ENCODE results near the gene UFM1. TPM values are rescaled to one million over a fixed set of nuclear protein-coding genes. Genes with fewer than 3 reads are reported as not detected.
A peak's percentile ranks its signal among the peaks of the same experiment; 100 is the strongest.
"Not testable (repeated sequence)": the region's sequence is repeated elsewhere in the genome, so short reads cannot be mapped to it uniquely, and the experiment has no call there.

Gene UFM1
- total RNA-seq, 1 donor from 2014 or later, result 97.2 TPM

DNA sequence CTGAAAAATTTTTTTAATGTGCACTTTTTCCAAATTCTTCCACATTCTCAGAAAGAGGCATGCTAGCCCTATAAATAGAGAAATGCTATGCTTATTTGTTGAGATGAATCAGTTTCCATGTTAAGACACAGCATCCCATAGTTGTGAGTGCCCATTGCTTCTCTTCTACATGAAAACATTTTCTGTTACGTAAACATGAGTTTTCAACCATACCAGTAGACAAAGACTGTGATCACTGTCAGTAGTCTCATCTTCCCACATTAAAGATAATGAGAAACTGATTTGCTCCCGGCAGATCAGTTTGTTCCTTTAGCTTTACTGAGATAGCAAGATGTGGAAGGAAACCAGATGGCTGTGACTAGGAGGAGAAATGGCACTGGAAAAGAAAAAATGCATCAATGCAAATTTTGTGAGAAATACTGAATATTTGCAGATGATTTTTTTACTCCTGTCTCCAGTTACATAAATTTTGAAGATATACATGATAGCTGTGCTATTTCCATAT is 45.8 kb upstream of the UFM1 start:
- Mint-ChIP-seq H3K27me3 (ENCODE audit: low read depth, unreplicated experiment) (no peaks in the 10 kb centered on the region), H3K4me3 (ENCODE audit: unreplicated experiment) (no peak overlapping the region), H3K4me1 (ENCODE audit: low read depth, unreplicated experiment) (no peaks in the 10 kb centered on the region), H3K9me3 (ENCODE audit: unreplicated experiment) (no peaks in the 10 kb centered on the region), H3K27ac (ENCODE audit: unreplicated experiment) (no peak overlapping the region), H3K36me3 (ENCODE audit: low read depth, unreplicated experiment) (no peaks in the 10 kb centered on the region)
- no peak overlapping the region for H2AFZ ChIP-seq (ENCODE audit: low read depth, low read length)
- no peak overlapping the region for H3K27ac ChIP-seq (ENCODE audit: low read depth, low read length)
- FAIRE-seq, result no peak
- H3K79me2 ChIP-seq (ENCODE audit: insufficient read depth, low read length), result no peaks in the 10 kb centered on the region
- H3K27me3 ChIP-seq (ENCODE audit: insufficient read depth, low read length), result no peaks in the 10 kb centered on the region
- no peak overlapping the region for H3K9ac ChIP-seq (ENCODE audit: low read length)
- TF ChIP-seq, protein P1, sequence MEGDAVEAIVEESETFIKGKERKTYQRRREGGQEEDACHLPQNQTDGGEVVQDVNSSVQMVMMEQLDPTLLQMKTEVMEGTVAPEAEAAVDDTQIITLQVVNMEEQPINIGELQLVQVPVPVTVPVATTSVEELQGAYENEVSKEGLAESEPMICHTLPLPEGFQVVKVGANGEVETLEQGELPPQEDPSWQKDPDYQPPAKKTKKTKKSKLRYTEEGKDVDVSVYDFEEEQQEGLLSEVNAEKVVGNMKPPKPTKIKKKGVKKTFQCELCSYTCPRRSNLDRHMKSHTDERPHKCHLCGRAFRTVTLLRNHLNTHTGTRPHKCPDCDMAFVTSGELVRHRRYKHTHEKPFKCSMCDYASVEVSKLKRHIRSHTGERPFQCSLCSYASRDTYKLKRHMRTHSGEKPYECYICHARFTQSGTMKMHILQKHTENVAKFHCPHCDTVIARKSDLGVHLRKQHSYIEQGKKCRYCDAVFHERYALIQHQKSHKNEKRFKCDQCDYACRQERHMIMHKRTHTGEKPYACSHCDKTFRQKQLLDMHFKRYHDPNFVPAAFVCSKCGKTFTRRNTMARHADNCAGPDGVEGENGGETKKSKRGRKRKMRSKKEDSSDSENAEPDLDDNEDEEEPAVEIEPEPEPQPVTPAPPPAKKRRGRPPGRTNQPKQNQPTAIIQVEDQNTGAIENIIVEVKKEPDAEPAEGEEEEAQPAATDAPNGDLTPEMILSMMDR (IDR thresholded peaks at IDR 0.05; ENCODE audit: insufficient read depth, low read depth, low read length), result no peak
- no peak for TF ChIP-seq EZH2 (IDR thresholded peaks at IDR 0.05; ENCODE audit: insufficient read depth, low read length)
- no peaks in the 10 kb centered on the region for H3K36me3 ChIP-seq (ENCODE audit: insufficient read depth, low read length)
- H3K9me3 ChIP-seq (ENCODE audit: insufficient read depth, low read depth, low read length), result no peaks in the 10 kb centered on the region
- no peak overlapping the region for H3K4me2 ChIP-seq (ENCODE audit: low read length)
- no peak overlapping the region for H3K4me3 ChIP-seq (ENCODE audit: insufficient read depth, low read depth, low read length)
- H3K4me1 ChIP-seq (ENCODE audit: insufficient read depth, low read length), result no peaks in the 10 kb centered on the region
- H4K20me1 ChIP-seq (ENCODE audit: insufficient read depth, low read length), result no peaks in the 10 kb centered on the region
- DNase-seq (ENCODE audit: low read depth), result no peak

DNA sequence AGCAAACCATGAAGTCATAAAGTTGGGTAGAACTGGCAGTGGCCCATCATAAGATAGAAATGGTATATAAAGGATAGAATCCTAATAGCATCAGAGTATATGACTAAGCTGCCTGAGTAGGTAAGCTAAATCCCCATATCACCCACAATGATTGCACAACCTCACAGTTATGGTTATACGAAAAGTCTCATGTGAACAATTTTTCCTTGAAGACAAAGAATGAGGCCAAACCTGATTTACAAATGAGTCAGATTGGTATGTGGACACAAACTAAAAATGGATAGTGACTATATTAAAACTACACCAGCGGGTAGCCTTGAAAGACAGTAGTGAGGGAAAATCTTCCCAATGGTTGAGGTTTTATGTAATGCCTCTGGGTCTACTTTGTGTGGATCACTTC is 40.9 kb upstream of the UFM1 start:
- Histone ChIP-seq H3K36me3 (ENCODE audit: insufficient read depth, low read length) (no peaks in the 10 kb centered on the region), H3K9me3 (ENCODE audit: insufficient read depth, low read depth, low read length) (no peaks in the 10 kb centered on the region), H4K20me1 (ENCODE audit: insufficient read depth, low read length) (no peaks in the 10 kb centered on the region), H3K9ac (ENCODE audit: low read length) (no peak overlapping the region), H2AFZ (ENCODE audit: low read depth, low read length) (no peak overlapping the region), H3K27me3 (ENCODE audit: insufficient read depth, low read length) (no peaks in the 10 kb centered on the region), H3K79me2 (ENCODE audit: insufficient read depth, low read length) (no peaks in the 10 kb centered on the region), H3K4me1 (ENCODE audit: insufficient read depth, low read length) (no peaks in the 10 kb centered on the region), H3K4me3 (ENCODE audit: insufficient read depth, low read depth, low read length) (no peak overlapping the region), H3K27ac (ENCODE audit: low read depth, low read length) (no peak overlapping the region), H3K4me2 (ENCODE audit: low read length) (no peak overlapping the region)
- Mint-ChIP-seq H3K4me1 (ENCODE audit: low read depth, unreplicated experiment) (peaks cover 3% of the 10 kb centered on the region), H3K4me3 (ENCODE audit: unreplicated experiment) (no peak overlapping the region), H3K27me3 (ENCODE audit: low read depth, unreplicated experiment) (no peaks in the 10 kb centered on the region), H3K27ac (ENCODE audit: unreplicated experiment) (no peak overlapping the region), H3K36me3 (ENCODE audit: low read depth, unreplicated experiment) (no peaks in the 10 kb centered on the region), H3K9me3 (ENCODE audit: unreplicated experiment) (no peaks in the 10 kb centered on the region)
- DNase-seq (ENCODE audit: low read depth) (peak; percentile 73), FAIRE-seq (peak; percentile 65)
- TF ChIP-seq, protein P1 (IDR thresholded peaks at IDR 0.05; ENCODE audit: insufficient read depth, low read depth, low read length), result no peak
- TF ChIP-seq EZH2 (IDR thresholded peaks at IDR 0.05; ENCODE audit: insufficient read depth, low read length), result no peak

DNA sequence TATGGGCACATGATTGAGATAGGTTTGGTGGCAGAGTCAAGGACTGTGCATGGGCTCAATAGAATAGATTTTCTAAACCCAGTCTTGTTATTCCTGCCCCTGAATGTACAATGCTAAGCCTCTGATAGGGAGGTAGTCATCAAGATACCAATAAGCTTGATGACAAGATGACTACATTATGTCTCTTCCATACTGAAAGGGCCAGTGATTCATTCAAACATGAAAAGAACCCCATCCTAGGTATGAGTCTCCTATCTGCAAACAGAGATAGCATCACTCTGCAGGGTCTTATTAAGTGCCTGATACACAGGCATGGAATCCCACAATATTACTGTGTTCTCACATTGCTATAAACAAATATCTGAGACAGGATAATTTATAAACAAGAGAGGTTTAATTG is 40.3 kb upstream of the UFM1 start:
- DNase-seq (ENCODE audit: low read depth), result no peak
- Mint-ChIP-seq H3K27me3 (ENCODE audit: low read depth, unreplicated experiment) (no peaks in the 10 kb centered on the region), H3K4me3 (ENCODE audit: unreplicated experiment) (no peak overlapping the region), H3K4me1 (ENCODE audit: low read depth, unreplicated experiment) (peaks cover 3% of the 10 kb centered on the region), H3K9me3 (ENCODE audit: unreplicated experiment) (no peaks in the 10 kb centered on the region), H3K27ac (ENCODE audit: unreplicated experiment) (no peak overlapping the region), H3K36me3 (ENCODE audit: low read depth, unreplicated experiment) (no peaks in the 10 kb centered on the region)
- Histone ChIP-seq H3K27ac (ENCODE audit: low read depth, low read length) (no peak overlapping the region), H3K27me3 (ENCODE audit: insufficient read depth, low read length) (no peaks in the 10 kb centered on the region), H3K9ac (ENCODE audit: low read length) (no peak overlapping the region), H3K9me3 (ENCODE audit: insufficient read depth, low read depth, low read length) (no peaks in the 10 kb centered on the region), H3K4me2 (ENCODE audit: low read length) (no peak overlapping the region), H3K36me3 (ENCODE audit: insufficient read depth, low read length) (no peaks in the 10 kb centered on the region), H2AFZ (ENCODE audit: low read depth, low read length) (no peak overlapping the region), H3K4me1 (ENCODE audit: insufficient read depth, low read length) (no peaks in the 10 kb centered on the region), H3K79me2 (ENCODE audit: insufficient read depth, low read length) (no peaks in the 10 kb centered on the region), H3K4me3 (ENCODE audit: insufficient read depth, low read depth, low read length) (no peak overlapping the region), H4K20me1 (ENCODE audit: insufficient read depth, low read length) (no peaks in the 10 kb centered on the region)
- FAIRE-seq, result no peak
- no peak for TF ChIP-seq EZH2 (IDR thresholded peaks at IDR 0.05; ENCODE audit: insufficient read depth, low read length)
- TF ChIP-seq, protein P1 (IDR thresholded peaks at IDR 0.05; ENCODE audit: insufficient read depth, low read depth, low read length), result no peak

DNA sequence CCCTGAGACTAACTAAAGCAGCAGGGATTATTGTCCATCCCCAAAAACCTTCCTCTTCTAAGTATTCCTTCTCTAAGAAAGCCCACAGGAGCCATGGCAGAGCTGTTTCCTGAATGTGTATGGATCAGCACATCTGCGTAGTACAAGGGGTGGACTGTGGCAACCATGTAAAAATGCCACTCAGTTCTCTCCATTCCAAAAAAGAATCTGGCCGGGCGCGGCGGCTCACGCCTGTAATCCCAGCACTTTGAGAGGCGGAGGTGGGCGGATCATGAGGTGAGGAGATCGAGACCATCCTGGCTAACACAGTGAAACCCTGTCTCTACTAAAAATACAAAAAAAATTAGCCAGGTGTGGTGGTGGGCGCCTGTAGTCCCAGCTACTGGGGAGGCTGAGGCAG is 38.5 kb upstream of the UFM1 start:
- not testable (repeated sequence) for H3K9me3 ChIP-seq (ENCODE audit: insufficient read depth, low read depth, low read length); H3K79me2 ChIP-seq (ENCODE audit: insufficient read depth, low read length); H3K4me2 ChIP-seq (ENCODE audit: low read length); DNase-seq (ENCODE audit: low read depth); H2AFZ ChIP-seq (ENCODE audit: low read depth, low read length); H3K27ac ChIP-seq (ENCODE audit: low read depth, low read length); FAIRE-seq; H3K4me3 Mint-ChIP-seq (ENCODE audit: unreplicated experiment); H3K27me3 Mint-ChIP-seq (ENCODE audit: low read depth, unreplicated experiment); H3K27ac Mint-ChIP-seq (ENCODE audit: unreplicated experiment); H4K20me1 ChIP-seq (ENCODE audit: insufficient read depth, low read length); H3K4me1 ChIP-seq (ENCODE audit: insufficient read depth, low read length); H3K9me3 Mint-ChIP-seq (ENCODE audit: unreplicated experiment); H3K27me3 ChIP-seq (ENCODE audit: insufficient read depth, low read length); H3K4me1 Mint-ChIP-seq (ENCODE audit: low read depth, unreplicated experiment); H3K4me3 ChIP-seq (ENCODE audit: insufficient read depth, low read depth, low read length); H3K36me3 ChIP-seq (ENCODE audit: insufficient read depth, low read length); H3K9ac ChIP-seq (ENCODE audit: low read length); H3K36me3 Mint-ChIP-seq (ENCODE audit: low read depth, unreplicated experiment)

All from astrocyte (in vitro differentiated cells and primary cell).